ENCODE data around the gene AMACR.
"Not testable (repeated sequence)": the region's sequence is repeated elsewhere in the genome, so short reads cannot be mapped to it uniquely, and the experiment has no call there.

AMACR gene

GRCh38 chr5:34035756-34036155, 27.9 kb upstream of the AMACR start:
- no peak for DNase-seq

GRCh38 chr5:34034534-34035327, 26.9 kb upstream of the AMACR start:
- DNase-seq: no peak

- no peak for DNase-seq
Observed at GRCh38 chr5:34031966-34032365, 24.1 kb upstream of the AMACR start.

GRCh38 chr5:34031117-34031516, 23.3 kb upstream of the AMACR start:
- DNase-seq: no peak

DNA sequence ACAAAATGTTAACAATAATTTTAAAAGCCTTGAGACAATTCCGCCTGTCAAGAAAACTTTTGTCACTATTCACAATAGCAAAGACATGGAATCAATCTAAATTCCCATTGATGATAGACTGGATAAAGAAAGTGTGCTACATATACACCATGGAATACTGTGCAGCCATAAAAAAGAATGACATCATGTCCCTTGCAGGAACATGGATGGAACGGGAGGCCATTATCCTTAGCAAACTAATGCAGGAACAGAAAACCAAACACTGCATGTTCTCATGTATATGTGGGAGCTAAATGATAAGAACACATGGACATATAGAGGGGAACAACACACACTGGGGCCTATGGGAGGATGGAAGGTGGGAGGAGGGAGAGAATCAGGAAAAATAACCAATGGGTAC, 22.7 kb upstream of the AMACR start:
- not testable (repeated sequence) for DNase-seq

- no peak for DNase-seq
Observed at GRCh38 chr5:34030048-34030447, 22.2 kb upstream of the AMACR start.

DNA sequence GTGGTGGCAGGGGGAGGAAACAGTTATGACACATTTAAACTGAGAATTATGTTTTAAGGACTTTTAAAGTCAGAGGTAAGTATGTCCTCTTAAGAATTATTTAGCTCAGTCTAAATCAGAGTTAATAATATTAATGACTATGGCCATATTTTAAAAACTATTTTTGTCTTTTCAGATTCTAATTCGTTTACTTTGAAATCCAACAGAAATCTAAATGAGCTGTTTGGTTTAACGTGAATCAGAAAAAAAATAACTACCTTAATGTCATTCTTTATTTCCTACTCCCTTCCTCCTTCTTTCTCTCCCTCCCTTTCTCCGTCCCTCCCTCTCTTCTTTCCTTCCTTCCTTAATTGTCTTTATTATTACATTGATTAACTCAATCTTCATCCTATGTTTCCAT, 20.5 kb upstream of the AMACR start:
- no peak for DNase-seq

DNA sequence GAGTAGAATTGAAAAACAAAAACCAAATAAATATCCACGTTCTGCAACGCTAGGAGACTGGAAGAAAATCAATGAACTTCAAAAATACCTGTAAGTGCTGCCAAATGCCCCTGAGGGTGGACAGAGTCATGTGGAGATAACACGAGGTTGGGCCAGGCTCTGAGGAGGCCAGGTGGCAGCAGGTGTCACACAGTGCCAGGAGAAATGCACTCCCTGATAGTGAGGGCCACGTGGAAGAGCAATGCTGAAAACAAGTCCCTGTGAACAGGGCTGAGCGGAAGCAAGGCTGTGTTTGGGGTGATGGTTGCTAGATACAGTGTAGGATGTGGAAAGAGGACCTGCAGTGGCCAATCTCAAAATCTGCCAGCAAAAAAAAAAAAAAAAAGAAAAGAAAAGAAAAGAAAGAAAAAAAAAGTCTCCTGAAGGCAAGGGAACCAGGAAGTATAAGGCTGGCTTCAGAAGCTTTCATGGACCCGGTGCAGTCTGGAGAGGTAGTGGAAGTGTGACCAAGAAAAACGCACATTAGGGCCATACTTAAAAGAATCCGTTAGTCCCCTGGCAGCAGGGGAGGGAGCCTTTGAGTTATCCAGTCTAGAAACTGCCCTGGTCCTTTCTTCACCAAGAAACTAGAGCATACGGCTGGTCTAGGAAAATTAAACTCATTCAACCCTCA, 18.4 kb upstream of the AMACR start:
- DNase-seq: no peak

- no peak for DNase-seq
Observed at GRCh38 chr5:34022121-34022705, 14.4 kb upstream of the AMACR start.

- DNase-seq: no peak
Observed at GRCh38 chr5:34021334-34021733, 13.5 kb upstream of the AMACR start.

DNA sequence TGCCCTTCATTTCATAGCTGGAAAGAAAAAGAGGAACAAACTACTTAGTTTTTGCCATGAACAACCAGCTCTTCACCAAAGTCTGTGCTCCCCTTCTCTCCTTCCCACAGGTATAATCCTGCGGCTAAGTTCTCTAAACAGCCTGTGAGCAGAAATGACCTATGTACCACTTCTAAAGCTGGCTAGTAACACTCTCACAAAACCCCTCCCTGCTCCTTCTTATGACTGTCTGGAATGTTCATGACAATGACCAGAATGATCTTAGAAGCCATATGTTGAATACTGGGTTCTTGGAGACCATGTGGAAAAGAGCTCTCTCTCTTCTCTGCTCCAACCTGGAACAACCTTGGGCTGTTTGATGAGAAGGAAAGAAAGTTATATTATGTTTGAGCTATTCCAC, 12.9 kb upstream of the AMACR start:
- DNase-seq: no peak

GRCh38 chr5:34017254-34017653, 9.4 kb upstream of the AMACR start:
- no peak for DNase-seq

- no peak for DNase-seq
Observed at GRCh38 chr5:34016750-34017149, 8.9 kb upstream of the AMACR start.

GRCh38 chr5:34016222-34016621, 8.4 kb upstream of the AMACR start:
- no peak for DNase-seq

DNA sequence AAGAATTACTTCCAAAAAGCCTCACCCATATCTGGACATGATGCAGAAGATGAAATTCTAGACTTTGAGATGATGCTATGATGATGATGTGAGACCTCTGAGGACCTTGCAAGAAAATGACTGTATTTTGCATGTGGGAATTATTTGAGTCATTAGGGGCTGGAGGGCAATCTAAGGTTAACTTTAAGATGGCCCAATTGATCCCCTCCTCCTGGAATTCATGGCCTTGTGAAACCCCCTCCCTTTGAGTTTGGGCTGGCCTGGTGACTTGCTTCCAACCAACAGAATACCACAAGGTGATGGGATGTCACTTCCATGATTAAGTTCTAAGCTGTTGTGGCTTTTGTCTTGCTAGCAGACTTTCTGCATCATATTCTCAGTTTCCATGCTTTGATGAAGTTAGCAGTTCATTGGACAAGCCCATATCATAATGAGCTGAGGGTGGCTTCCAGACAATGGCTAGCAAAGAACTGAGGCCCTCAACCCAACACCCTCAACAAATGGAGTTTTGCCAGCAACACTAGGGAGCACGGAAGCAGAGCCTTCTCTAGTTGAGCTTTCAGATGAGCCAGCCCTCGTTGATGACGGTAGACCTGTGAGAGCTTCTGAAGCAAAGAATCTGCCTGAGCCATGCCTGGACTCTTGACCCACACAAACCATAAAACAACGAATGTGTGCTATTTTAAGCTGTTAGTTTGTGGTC, 7.4 kb upstream of the AMACR start:
- DNase-seq: no peak

DNA sequence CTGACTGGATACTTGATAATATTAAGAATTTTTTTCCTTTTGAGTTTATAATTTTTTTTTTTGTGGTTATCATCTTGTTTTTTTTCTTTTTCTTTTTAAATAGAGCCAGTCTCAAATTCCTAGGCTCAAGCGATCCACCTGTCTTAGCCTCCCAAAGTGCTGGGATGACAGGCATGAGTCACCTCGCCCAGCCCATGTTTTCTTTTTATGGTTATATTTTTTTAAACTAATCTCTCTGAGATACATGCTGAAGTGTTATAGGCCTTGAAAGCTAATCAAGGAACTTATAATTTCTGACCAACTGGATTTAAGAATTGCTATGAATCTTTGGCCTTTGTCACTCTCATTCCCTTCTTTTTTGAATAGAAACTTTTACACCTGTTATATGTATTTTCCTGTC, 6.8 kb upstream of the AMACR start:
- DNase-seq: no peak

GRCh38 chr5:34013547-34013946, 5.7 kb upstream of the AMACR start:
- no peak for DNase-seq

- DNase-seq: no peak
Observed at GRCh38 chr5:34012791-34013190, 4.9 kb upstream of the AMACR start.

DNA sequence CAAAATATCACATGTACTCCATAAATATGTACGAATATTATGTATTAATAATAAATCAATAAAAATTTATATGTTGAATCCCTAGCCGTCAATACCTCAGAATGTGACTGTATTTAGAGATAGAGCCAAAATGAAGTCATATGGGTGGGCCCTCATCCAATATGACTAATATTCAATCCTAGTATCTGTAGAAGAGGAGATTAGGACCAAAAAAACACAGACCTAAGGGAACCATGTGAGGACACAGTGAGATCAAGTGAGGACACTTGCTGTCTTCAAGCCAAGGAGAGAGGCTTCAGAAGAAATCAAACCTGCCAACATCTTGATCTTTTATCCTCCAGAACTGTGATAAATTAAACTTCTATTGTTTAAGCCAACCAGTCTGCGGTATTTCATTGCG, 3.7 kb upstream of the AMACR start:
- no peak for DNase-seq

DNA sequence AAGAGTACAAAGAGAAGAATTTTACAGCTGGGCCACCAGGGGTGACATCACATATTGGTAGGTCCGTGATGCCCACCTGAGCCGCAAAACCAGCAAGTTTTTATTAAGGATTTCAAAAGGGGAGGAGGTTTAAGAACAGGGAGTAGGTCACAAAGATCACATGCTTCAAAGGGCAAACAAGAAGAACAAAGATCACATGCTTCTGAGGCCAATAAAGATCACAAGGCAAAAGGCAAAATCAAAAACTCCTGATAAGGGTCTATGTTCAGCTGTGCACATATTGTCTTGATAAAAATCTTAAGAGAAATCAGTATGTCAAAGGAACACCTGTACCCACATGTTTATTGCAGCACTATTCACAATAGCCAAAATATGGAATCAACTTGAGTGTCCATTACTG, 2.3 kb upstream of the AMACR start:
- not testable (repeated sequence) for DNase-seq

DNA sequence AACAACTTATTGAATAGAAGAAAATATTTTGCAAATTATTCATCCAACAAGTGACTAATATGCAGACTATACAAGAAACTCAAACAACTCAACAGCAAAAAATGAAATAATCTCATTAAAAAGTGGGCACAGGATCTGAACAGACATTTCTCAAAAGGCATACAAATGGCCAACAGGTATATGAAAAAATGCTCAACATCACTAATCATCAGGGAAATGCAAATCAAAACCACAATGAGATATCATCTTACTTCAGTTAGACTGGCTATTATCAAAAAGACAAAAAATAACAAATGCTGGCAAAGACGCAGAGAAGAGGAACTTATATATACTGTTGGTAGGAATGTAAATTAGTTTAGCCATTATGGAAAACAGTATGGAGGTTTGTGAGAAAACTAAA, 1.8 kb upstream of the AMACR start:
- no peak for DNase-seq

- DNase-seq: no peak
Observed at GRCh38 chr5:34008802-34009201, 952 bp upstream of the AMACR start.

- no peak for DNase-seq
Observed at GRCh38 chr5:34007201-34007620, 639 bp downstream of the AMACR start.

- no peak for DNase-seq
Observed at GRCh38 chr5:34005681-34006080, 2.2 kb downstream of the AMACR start.
